GM21717 (cell line): Measurements from ENCODE around the gene FBXL4.

Source experiments
- ATAC-seq: cut with Tn5 transposase; IDR thresholded peaks from one replicate; pipeline ENCODE4 v1.9.1; 2021; ENCODE audit warnings: mild to moderate bottlenecking, moderate library complexity; ENCODE audit not compliant: unreplicated experiment

The FBXL4 gene

DNA sequence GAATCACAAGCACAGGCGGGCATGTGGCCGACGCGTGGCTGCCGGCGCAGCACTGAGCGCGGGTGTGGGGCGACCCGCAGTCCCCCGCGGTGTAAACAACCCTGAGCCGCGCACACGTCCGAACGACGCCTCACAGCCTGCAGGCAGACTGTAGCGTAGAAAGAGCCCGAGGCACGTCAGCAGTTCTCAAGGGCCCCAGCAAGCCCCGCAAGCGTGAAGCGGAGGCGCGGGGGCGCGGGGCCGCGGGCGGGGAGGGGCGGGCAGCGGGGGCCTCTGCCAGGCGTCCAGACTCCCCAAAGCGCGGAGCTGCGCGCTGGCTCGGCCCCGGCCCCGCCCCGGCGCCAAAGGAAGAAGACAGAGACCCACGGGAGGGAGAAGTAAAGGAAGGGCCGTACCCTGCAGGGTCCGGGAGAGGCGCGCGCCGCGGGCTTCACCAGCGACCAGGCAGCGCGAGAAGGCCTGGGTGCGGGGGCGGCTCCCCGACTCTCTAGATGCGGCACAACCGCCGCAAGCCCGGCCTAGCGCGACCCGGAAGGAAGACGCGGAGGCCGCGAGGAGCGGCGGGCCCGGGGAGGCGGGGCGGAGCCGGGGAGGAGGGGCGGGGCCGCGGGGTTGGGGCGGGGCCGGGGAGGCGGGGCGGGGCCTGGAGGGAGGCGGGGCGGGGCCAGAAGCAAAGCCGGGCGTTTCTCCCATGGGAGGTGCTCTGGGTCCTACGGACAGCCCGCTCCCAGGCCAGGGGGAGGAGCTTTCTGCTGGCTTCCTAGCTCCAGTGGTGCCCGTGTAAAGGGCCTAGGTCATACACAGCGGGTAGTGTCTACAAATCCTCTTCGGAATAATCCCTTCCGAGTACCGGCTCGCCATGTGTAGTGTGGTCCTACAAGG, at the start of gene FBXL4:
FBXL4 (minus strand) TSS at position 536 of the 882 bp plus-strand sequence. CDS start 20,958 bp downstream, outside the sequence.
- ATAC-seq: peak; percentile 86

DNA sequence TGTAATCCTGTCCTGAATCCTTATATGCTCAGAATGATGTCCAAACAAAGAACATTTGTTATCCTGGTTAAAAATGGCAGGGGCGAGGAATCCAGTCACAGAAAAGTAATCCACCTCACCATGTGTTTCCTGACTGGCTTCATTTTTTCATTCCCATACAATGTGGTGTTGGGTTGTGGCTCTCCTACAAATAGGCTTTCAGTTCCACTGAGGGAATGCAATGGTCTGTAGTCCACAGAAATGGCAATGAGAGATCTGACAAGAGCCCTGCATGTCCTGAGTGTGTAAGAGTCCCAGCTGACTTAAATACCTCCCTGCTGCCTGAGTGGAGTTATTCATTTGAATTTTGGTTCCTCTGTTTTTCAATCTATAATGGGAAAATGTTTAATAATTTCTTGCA, 47.4 kb upstream of the FBXL4 start:
- no peak for ATAC-seq

DNA sequence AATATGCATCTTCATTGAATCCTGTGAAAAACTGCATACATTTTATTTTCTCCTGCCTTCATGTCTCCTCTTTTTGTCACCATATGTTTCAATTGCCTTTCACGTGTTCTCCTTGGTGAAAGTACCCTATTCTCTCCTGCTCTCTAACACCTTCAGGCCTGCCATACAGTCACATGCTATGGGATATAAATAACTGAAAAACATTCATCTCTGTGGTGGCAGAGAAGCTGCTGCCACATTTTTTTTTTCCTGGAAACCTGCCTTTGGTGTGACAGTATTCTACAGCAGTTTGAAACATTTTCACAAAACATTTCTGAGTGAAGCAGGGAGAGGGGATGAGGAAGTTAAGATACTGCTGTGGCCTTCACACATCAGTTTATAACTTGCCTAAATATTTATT, 44.8 kb upstream of the FBXL4 start:
- no peak for ATAC-seq

DNA sequence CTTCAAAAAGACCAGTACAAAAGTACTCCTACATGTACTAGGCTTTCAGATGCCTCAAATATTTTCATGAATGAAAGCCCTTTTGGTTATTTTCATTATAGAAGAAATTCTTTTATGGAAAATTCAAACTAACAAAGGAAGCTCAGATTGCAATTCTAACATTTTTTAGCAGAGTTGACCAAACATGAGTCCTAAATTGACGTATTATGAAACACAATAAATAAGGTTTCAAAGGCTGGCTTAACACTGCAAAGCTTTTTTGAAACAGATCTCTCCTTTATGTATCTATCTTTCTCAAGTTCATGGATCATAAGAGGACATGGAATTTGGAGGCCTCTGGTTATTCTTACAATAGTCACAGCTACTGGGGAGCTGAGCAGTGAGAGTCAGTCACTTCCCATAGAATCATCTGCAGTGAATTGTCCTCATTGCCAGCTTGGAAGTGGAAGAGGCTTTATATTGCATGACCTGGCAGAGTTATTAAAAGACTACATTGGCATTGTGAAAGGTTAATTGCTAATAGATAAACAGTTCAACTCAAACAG, 38.4 kb upstream of the FBXL4 start:
- no peak for ATAC-seq

DNA sequence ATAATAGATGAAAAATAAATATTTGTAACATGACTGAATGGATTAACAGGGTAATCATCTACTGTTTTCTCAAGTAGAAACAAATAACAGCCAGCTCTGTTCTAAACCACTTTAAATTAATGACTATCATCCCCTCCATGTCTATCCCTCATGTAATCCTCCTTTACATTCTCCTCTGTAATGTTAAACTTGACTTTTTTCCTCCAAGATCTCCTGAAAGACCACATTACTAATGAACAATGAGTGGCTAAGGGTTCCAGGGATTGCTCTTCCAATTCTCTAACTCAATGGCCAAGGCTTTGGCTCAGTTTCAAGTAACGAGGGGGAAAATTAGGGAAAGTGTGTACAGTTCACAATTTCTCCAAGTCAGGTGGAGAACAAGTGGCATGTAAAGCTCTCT, 37.6 kb upstream of the FBXL4 start:
- ATAC-seq: no peak

DNA sequence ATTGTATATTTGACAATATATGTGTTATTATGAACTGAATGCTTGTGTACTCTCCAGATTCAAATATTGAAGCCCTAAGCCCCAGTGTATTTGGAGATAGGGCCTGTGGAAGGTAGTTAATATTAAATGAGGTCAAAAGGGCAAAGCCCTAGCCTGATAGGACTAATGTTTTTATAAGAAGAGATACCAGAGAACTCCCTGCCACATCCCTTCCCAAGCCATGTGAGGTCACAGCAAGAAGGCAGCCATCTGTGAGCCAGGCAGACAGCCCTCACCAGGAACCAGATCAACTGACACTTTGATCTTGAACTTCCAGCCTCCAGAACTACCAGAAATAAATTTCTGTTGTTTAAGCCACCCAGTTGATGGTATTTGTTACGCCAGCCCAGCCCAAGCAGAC, 36.4 kb upstream of the FBXL4 start:
- no peak for ATAC-seq

DNA sequence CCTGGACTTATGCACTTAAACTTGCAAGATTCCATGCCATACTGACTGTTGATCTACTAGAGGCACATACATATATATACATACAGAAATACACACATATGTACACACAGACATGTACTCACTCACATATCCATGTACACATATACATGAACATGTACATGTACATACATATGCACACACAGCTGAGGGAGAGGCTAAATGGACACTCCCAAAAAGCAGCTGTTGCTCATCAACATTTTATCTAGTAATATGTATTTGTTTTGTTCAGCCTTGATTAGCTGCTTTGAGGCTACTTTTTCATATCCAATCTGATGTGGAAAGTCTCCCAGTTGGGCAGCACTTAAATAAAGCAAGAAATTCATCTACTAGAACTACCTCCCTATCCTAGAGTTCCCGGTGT, 33.7 kb upstream of the FBXL4 start:
- ATAC-seq: no peak

DNA sequence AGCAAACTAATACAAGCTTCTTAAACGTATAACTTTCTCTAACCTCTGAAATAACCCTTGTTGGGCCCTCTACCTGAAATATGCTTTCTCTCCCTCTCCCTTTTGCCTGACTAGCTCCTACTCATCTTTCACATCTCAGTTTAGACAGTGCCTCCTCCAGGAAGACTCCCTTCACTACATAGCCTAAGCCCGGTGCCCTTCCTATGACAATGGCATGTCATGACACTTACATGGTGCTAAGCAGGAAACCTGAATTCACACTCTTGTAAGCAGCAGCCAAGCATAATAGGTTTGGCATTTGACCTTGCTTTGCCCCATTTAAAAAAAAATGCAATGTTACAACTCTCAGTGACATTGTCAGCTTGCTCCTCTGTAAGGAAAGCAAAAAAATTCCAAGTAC, 33.1 kb upstream of the FBXL4 start:
- no peak for ATAC-seq

DNA sequence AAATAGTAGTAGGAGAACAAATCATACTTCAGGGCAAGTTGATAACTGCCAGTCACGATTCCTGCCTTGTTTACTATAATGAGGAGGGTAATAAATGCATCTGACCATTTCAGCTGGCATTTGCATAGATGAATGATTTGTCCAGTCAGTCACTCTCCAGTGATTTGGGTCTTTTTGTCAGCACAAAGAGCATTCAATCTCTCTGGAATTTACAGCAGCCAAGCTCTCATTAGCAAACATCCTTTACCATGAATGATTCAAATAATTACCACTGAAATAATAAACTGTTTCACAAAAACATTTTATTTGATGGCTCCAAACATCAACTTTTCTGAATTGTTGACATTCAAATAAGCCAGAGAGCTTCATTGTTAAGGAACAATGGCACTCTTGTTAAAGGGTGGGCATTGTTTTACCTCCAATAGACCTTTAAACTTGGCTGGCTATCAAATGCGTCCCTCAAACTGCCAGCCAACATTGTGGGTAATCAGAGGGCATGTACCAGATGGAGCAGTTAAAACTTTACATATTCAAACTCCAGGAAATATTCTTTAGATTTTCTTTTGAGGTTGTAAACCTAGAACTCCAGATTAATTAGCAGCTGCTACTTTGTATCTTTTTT, 30.0 kb upstream of the FBXL4 start:
- ATAC-seq: no peak

DNA sequence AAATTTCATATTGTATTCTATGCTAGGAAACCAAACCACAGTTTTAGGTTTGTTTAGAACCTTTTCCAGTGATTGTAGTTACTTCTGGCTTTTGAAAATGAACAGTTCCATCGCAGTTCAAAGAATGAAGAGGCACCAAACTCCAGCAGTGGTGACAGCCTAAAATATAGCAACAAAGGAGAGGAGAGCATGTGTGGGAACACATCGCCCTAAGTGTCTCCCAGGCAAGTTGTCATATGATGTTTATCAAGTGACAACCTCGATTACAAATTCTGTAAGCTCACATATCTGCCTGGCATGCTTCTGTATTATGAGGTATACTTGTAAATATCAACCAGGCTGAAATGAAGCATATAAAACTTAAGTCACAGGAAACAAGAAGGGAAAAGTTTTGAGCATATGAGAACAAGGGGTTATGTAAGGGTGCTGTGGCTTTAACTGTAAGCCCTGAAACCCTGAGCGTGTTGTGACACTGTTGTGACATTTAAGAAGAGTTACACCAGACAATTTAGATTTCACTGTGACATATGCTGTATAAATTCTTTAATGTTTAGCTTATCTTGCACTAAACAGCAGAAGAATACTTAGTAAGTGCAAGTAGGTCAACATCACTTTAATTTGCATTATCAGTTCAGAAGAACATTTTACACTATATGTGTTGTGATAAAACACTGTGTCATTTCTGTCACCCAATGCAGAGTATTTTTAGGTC, 29.1 kb upstream of the FBXL4 start:
- no peak for ATAC-seq

DNA sequence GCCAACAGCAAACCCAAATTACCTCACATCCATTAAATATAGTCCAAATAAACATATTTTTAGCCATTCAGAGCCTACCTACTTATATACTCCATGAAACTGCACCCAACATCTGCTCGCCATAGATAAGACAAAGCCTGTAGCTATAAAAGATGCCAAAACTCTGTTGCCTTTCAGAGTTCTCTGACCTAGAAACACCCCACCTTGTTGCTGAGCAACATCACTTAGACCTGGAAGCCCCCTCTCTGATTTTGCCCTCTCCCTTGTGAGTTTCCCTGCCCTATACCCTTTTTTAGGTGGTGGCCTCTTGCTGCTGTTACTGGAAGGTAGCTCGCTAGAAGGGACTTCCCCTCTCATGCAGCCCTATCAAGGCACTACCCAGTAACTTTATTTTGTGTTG, 27.7 kb upstream of the FBXL4 start:
- no peak for ATAC-seq

DNA sequence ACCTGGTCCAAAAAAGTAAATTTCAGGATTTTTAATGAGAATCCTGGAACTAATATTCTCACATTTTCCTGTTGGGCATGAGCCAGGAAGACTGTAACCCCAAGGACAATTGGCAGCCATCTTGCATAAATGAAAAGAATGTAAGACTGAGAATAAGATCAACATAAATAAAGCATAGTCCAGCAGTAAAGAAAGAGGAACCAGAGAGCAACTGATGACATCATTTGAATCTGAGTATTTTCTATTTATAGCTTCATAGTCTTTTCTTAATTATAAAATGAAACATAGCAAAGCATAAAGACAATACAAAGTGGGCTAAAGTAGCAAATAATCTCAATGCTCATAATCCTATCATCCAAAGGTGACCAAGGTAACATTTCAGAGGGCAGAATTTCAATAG, 26.6 kb upstream of the FBXL4 start:
- no peak for ATAC-seq

DNA sequence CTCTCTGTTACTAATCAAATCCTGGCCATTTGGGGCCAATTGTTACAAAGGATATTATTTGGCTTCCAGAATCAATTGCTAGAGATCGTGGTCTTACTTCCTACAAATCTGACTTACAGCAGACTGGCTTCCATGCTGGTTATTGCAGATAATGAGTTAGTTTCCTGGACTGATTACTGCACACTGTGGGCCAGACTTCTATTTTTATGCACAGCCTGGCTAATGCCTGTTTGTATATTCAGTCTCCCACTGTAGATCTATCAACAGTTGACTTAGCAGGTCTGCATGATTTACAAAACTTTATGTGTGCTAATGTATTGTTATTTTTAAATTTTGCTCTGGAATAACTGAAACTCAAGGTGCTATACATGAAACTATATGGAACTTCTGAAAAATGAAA, 25.8 kb upstream of the FBXL4 start:
- no peak for ATAC-seq

DNA sequence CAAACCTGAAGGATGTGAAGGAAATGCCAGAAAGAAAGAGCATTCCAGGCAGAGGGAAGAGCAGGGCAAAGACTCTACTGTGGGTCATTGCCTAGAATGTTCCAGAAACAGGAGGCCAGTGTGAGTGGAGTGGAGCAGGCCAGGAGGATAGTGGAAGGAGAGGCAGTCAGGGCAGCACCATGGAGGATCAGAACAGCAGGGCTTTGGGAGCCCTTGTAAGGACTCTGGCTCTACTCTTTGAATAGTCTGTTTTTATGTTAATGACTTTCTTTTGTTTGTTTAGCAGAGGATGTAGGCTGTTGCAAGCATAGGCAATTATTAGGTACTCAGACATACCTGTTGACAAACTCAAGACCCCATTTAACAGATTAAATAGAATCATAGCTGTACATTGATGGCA, 23.6 kb upstream of the FBXL4 start:
- no peak for ATAC-seq

DNA sequence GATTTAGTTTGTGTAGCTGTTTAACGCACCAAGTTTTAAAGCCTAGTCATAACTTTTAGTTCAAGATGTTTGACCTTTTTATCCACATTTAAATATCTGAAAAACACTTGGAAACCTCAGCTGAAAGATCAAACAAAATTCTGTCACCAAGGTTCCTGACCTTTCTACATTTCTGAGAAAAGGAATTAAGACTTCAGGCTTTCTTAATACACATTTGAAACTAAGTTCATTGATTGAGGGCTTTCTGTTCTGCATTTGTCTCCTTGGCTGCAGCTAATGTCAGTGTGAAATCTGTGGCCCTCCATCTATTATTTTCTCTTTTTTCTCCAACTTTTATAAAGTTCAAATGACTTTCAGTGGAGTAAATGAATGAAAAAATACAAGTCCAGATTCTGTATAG, 22.7 kb upstream of the FBXL4 start:
- no peak for ATAC-seq

DNA sequence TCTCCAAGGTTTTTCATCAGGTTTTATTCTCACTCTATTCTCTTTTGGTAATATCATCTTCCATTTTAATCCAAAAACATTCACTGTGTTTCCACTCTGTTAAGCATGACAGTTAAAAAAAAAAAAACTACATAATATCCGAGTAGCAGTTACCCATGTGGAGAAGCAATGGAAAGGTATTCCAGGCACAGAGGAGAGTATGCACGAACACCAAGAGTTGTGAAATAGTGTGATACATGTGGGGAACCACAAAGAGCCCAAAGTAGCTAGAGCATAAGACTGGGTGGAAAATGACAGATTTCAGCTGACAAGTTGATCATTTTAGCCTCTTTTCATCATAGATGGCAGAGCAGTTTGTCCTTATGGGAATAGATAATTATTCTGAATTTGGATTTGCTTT, 19.9 kb upstream of the FBXL4 start:
- no peak for ATAC-seq

DNA sequence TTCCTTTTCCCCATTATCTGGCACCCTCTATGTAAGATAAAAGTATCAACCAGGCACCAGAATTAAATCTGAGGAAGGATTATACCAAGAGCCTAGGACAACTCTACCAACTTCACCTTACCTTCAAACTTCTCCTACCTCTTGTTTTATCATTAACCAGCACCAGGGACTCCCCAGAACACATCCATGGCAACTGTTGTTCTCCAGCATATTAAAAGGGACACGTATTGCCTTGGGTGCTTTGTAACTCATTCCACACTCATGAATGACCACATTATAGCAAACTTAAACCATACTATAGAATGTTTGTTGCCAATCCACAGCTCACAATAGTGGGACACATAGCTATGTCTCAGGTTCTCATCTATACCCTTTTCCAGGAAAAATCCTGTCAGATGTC, 11.9 kb upstream of the FBXL4 start:
- ATAC-seq: no peak

DNA sequence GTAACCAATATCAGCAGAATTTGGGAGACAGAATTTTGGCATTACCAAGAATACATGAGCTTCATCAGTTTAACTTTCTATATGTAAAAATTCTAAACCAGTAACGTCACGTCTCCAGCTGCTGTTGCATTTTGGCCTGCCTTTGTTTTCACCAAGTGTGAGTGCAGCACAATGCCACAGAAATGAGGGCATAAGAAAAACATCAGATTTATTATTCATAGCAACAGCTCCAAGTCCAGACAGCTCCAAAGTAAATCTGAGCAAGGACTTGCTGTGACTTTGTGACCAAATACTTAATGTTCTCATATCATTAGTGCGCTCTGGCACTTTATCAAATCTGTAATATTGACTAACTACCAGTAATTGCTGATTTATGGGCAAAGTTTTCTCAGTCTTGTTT, 11.0 kb upstream of the FBXL4 start:
- ATAC-seq: no peak

DNA sequence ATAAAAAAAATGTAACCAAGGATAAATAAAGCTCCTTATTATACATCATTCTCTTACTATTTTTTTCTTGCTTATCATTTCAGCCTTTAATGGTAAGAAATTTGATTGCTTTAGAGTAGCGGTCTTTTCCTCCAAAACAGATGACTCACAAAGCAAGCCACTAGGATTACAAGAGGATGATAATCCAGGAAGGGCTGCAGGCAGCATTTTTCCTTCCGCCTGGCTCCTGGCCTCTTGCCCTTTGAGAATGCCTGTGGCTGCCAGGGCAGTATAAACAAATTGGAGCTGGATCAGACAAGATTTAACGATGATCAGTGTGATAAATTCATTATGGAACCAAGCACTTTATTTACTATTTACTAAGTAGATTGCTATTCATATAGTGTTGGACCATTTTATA, 9.7 kb upstream of the FBXL4 start:
- no peak for ATAC-seq

DNA sequence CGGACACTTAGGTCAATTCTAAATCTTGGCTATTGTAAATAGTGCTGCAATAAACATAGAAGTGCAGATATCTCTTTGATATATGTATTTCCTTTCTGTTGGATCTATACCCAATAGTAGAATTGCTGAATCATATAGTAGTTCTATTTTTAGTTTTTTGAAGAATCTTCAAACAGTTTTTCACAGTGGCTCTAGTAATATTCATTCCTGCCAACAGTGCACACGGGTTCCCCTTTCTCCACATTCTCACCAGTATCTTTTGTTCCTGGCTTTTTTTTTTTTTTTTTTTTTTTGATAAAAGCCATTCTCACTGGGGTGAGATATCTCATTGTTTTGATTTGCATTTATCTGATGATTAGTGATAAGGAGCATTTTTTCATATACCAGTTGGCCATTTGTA, 1.8 kb upstream of the FBXL4 start:
- ATAC-seq: no peak

DNA sequence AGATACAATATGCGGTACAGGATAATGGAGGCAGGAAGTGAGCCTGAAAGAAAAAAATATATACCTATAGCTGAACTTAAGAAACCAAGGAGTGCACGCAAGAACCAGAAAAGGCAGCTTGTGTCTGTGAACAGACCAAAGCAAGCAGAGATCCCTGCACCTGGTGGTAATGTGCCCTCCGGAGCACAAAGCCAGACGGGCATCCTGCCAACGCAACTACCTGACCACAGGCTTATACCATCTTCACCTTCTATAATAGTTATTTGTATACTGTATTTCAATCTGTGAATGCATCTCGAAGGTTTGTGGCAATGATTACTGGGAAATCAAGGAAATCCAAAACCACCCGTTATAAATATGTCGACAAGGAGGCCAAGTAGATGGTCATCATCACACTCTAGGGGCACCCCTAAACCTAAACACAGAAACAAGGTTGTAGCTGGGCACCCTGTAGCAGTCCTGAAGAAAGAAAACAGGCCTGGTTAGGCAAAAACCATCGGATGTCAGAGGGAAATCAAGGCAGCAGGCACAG, 801 bp downstream of the FBXL4 start:
- peak; percentile 25 for ATAC-seq
